Measurements from ENCODE around the gene ZNF418. TPM values are rescaled to one million over a fixed set of nuclear protein-coding genes. Genes with fewer than 3 reads are reported as not detected.

Gene ZNF418
- polyA plus RNA-seq (2011; rRNA removed) (2.7 and 3.1 TPM in 2 replicates), polyA minus RNA-seq (2011; rRNA and poly(A)+ RNA removed) (3.5 and 7.0 TPM in 2 replicates)

GRCh38 chr19:57934820-57935665 is at the start of gene ZNF418:
Gene ZNF418 (minus strand): TSS chr19:57935402. CDS start chr19:57933822, 1,580 bp downstream.
- Histone ChIP-seq H3K9me3 (ENCODE audit: control insufficient read depth, insufficient read depth, low read length) (peaks cover 72% of the 10 kb centered on the region), H3K4me3 (ENCODE audit: low read depth, low read length) (peak within 1 kb of the TSS; percentile 81), H3K27me3 (ENCODE audit: control insufficient read depth, insufficient read depth, low read length) (no peaks in the 10 kb centered on the region), H3K27ac (ENCODE audit: low read depth, low read length) (peak within 1 kb of the TSS; percentile 11)
- ChIA-PET CTCF (interaction anchor here (1.0 to 1.8 kb wide), 2 partner anchors 19 to 38 kb away, joined by 3 to 7 read pairs; partner anchors contain the start of gene ZNF417), POLR2A (interaction anchor here (0.6 to 1.0 kb wide), 4 partner anchors 9 to 160 kb away, joined by 3 to 4 read pairs (median 3); partner anchors contain the start of gene ZNF417)
- peak; percentile 43 for DNase-seq (ENCODE audit: low read depth, low spot score)
- no peak for TF ChIP-seq CTCF (IDR thresholded peaks at IDR 0.05; ENCODE audit: low read depth, low read length)

GRCh38 chr19:57978586-57979289 is 43.5 kb upstream of the ZNF418 start:
- Histone ChIP-seq H3K27me3 (ENCODE audit: control insufficient read depth, insufficient read depth, low read length) (no peaks in the 10 kb centered on the region), H3K9me3 (ENCODE audit: control insufficient read depth, insufficient read depth, low read length) (peaks cover 76% of the 10 kb centered on the region), H3K27ac (ENCODE audit: low read depth, low read length) (no peak overlapping the region), H3K4me3 (ENCODE audit: low read depth, low read length) (no peak overlapping the region)
- POLR2A ChIA-PET = no interaction called here
- DNase-seq (ENCODE audit: low read depth, low spot score) = no peak
- CTCF ChIA-PET = no interaction called here
- TF ChIP-seq CTCF (IDR thresholded peaks at IDR 0.05; ENCODE audit: low read depth, low read length) = no peak

GRCh38 chr19:57974434-57974833 is 39.2 kb upstream of the ZNF418 start, which contains the start of gene C19orf18:
Gene C19orf18 (minus strand): TSS chr19:57974534. CDS start chr19:57974432, 102 bp downstream.
- ChIA-PET POLR2A (no interaction called here), CTCF (no interaction called here)
- Histone ChIP-seq H3K27me3 (ENCODE audit: control insufficient read depth, insufficient read depth, low read length) (no peaks in the 10 kb centered on the region), H3K9me3 (ENCODE audit: control insufficient read depth, insufficient read depth, low read length) (peaks cover 82% of the 10 kb centered on the region), H3K4me3 (ENCODE audit: low read depth, low read length) (no peak within 1 kb of the TSS), H3K27ac (ENCODE audit: low read depth, low read length) (no peak within 1 kb of the TSS)
- TF ChIP-seq CTCF (IDR thresholded peaks at IDR 0.05; ENCODE audit: low read depth, low read length) = no peak
- DNase-seq (ENCODE audit: low read depth, low spot score) = no peak

- CTCF ChIA-PET = interaction anchor here (0.6 kb wide), 1 partner anchor 560 kb away, joined by 5 read pairs; no protein-coding TSS in a partner anchor
- POLR2A ChIA-PET = no interaction called here
- TF ChIP-seq CTCF (IDR thresholded peaks at IDR 0.05; ENCODE audit: low read depth, low read length) = no peak
- Histone ChIP-seq H3K27ac (ENCODE audit: low read depth, low read length) (no peak overlapping the region), H3K27me3 (ENCODE audit: control insufficient read depth, insufficient read depth, low read length) (no peaks in the 10 kb centered on the region), H3K9me3 (ENCODE audit: control insufficient read depth, insufficient read depth, low read length) (peaks cover 72% of the 10 kb centered on the region), H3K4me3 (ENCODE audit: low read depth, low read length) (no peak overlapping the region)
- no peak for DNase-seq (ENCODE audit: low read depth, low spot score)
Measured at GRCh38 chr19:57964761-57965160, 29.6 kb upstream of the ZNF418 start.
